Measurements from ENCODE around the gene THAP3.

DNA sequence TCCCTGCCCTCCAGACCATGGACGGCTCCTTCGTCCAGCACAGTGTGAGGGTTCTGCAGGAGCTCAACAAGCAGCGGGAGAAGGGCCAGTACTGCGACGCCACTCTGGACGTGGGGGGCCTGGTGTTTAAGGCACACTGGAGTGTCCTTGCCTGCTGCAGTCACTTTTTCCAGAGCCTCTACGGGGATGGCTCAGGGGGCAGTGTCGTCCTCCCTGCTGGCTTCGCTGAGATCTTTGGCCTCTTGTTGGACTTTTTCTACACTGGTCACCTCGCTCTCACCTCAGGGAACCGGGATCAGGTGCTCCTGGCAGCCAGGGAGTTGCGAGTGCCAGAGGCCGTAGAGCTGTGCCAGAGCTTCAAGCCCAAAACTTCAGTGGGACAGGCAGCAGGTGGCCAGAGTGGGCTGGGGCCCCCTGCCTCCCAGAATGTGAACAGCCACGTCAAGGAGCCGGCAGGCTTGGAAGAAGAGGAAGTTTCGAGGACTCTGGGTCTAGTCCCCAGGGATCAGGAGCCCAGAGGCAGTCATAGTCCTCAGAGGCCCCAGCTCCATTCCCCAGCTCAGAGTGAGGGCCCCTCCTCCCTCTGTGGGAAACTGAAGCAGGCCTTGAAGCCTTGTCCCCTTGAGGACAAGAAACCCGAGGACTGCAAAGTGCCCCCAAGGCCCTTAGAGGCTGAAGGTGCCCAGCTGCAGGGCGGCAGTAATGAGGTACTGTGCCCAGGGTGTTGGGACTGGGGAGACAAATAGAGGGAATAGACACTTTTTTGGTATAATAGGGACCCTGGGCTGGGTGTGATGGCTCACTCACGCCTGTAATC, 43.9 kb upstream of the THAP3 start:
- TF ChIP-seq, protein P1, sequence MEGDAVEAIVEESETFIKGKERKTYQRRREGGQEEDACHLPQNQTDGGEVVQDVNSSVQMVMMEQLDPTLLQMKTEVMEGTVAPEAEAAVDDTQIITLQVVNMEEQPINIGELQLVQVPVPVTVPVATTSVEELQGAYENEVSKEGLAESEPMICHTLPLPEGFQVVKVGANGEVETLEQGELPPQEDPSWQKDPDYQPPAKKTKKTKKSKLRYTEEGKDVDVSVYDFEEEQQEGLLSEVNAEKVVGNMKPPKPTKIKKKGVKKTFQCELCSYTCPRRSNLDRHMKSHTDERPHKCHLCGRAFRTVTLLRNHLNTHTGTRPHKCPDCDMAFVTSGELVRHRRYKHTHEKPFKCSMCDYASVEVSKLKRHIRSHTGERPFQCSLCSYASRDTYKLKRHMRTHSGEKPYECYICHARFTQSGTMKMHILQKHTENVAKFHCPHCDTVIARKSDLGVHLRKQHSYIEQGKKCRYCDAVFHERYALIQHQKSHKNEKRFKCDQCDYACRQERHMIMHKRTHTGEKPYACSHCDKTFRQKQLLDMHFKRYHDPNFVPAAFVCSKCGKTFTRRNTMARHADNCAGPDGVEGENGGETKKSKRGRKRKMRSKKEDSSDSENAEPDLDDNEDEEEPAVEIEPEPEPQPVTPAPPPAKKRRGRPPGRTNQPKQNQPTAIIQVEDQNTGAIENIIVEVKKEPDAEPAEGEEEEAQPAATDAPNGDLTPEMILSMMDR (conservative IDR thresholded peaks at IDR 0.05; ENCODE audit: low read length) = no peak; the same call in 1 of the 2 replicates
- no peak for TF ChIP-seq EZH2phosphoT487 (IDR thresholded peaks at IDR 0.05; ENCODE audit: borderline replicate concordance)
